ENCODE measurements around the gene GALK1. TPM values are rescaled to one million over a fixed set of nuclear protein-coding genes. Genes with fewer than 3 reads are reported as not detected.
"Not testable (repeated sequence)": the region's sequence is repeated elsewhere in the genome, so short reads cannot be mapped to it uniquely, and the experiment has no call there.

The GALK1 gene
- total RNA-seq, 4 donors from 2014 or later: 13.7 to 23.2 (median 20.4) TPM

DNA sequence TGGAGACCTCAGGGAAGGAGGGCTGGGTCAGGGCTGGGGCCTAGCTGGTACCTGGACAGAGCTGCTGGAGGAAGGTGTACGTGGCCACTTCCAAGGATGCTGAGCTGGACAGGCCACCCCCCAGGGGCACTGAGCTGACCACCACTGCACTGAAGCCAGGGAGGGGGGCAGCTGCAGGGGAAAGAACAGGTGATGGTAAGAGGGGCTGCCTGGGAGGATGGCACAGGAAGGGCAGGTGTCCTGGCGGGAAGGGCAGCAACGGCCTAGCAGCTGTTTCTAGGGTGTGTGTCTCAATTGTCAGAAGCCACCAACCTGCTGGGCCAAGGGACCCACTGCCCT lies 1.8 kb downstream of the GALK1 start:
- no CpG with 5 or more reads among the region's 3 CpGs for WGBS, 2 donors (ENCODE audit: low coverage in 1 of 2)
- ATAC-seq: no peak
- H3K4me3 ChIP-seq: no peak overlapping the region

GRCh38 chr17:75762513-75763268 lies 2.3 kb downstream of the GALK1 start:
- WGBS, 2 donors (ENCODE audit: low coverage in 1 of 2): 87 to 100% methylated on average over 2 to 3 of the region's 27 CpGs
- Histone ChIP-seq H3K27me3 (no peaks in the 10 kb centered on the region), H3K4me3 (no peak overlapping the region), H3K36me3 (peaks cover 0 to 45% of the 10 kb centered on the region in 2 donors), H3K9me3 (no peaks in the 10 kb centered on the region), H3K27ac (no peak overlapping the region), H3K4me1 (peaks cover 0 to 31% (median 13%) of the 10 kb centered on the region in 3 donors)
- TF ChIP-seq POLR2AphosphoS5 (IDR thresholded peaks at IDR 0.05): no peak
- TF ChIP-seq POLR2A (IDR thresholded peaks at IDR 0.05): no peak
- no peak for TF ChIP-seq CTCF (IDR thresholded peaks at IDR 0.05)
- no peak for TF ChIP-seq EP300 (IDR thresholded peaks at IDR 0.05)
- no peak for ATAC-seq

More for the DNA sequence above, 1.8 kb downstream of the GALK1 start:
- peaks cover 0 to 31% (median 13%) of the 10 kb centered on the region in 3 donors for H3K4me1 ChIP-seq
- no peak for TF ChIP-seq CTCF (IDR thresholded peaks at IDR 0.05)
- H3K27ac ChIP-seq: no peak overlapping the region
- peaks cover 0 to 39% of the 10 kb centered on the region in 2 donors for H3K36me3 ChIP-seq
- H3K27me3 ChIP-seq: no peaks in the 10 kb centered on the region
- H3K9me3 ChIP-seq: no peaks in the 10 kb centered on the region

- H3K27ac ChIP-seq, ATAC-seq, H3K9me3 ChIP-seq, H3K27me3 ChIP-seq, H3K4me3 ChIP-seq: not testable (repeated sequence)
- WGBS, 2 donors (ENCODE audit: low coverage in 1 of 2): 88 to 100% methylated on average over 1 to 3 of the region's 6 CpGs
- H3K36me3 ChIP-seq: peaks cover 0 to 71% of the 10 kb centered on the region in 2 donors
- peaks cover 0 to 31% (median 13%) of the 10 kb centered on the region in 3 donors for H3K4me1 ChIP-seq
Observed at GRCh38 chr17:75759978-75760640, 4.9 kb downstream of the GALK1 start.

- WGBS, 2 donors (ENCODE audit: low coverage in 1 of 2): 83 to 100% methylated on average over 1 of the region's 3 CpGs
- H3K27me3 ChIP-seq: no peaks in the 10 kb centered on the region
- peaks cover 0 to 77% of the 10 kb centered on the region in 2 donors for H3K36me3 ChIP-seq
- no peaks in the 10 kb centered on the region for H3K9me3 ChIP-seq
- peaks cover 0 to 31% (median 18%) of the 10 kb centered on the region in 3 donors for H3K4me1 ChIP-seq
- ATAC-seq: no peak
- TF ChIP-seq EP300 (IDR thresholded peaks at IDR 0.05) (no peak), POLR2A (IDR thresholded peaks at IDR 0.05) (no peak), CTCF (IDR thresholded peaks at IDR 0.05) (no peak), POLR2AphosphoS5 (IDR thresholded peaks at IDR 0.05) (no peak)
- H3K4me3 ChIP-seq: no peak overlapping the region
- no peak overlapping the region for H3K27ac ChIP-seq
Observed at GRCh38 chr17:75759457-75759856, 5.5 kb downstream of the GALK1 start.

GRCh38 chr17:75758131-75758905 lies 6.7 kb downstream of the GALK1 start:
- peaks cover 0 to 31% (median 13%) of the 10 kb centered on the region in 3 donors for H3K4me1 ChIP-seq
- peaks cover 0 to 87% of the 10 kb centered on the region in 2 donors for H3K36me3 ChIP-seq
- H3K4me3 ChIP-seq: no peak overlapping the region
- no peaks in the 10 kb centered on the region for H3K9me3 ChIP-seq
- WGBS, 2 donors (ENCODE audit: low coverage in 1 of 2): 50% methylated on average over 4 of the region's 41 CpGs; no CpG with 5 or more reads in 1 of the 2 donors
- H3K27ac ChIP-seq: no peak overlapping the region
- TF ChIP-seq POLR2AphosphoS5 (IDR thresholded peaks at IDR 0.05): no peak
- no peaks in the 10 kb centered on the region for H3K27me3 ChIP-seq
- no peak for ATAC-seq

All from gastroesophageal sphincter (tissue), 4 donors.